ENCODE results near the gene ALX3. TPM values are rescaled to one million over a fixed set of nuclear protein-coding genes. Genes with fewer than 3 reads are reported as not detected.

Gene ALX3
- total and polyA plus RNA-seq, 4 donors: not detected

GRCh38 chr1:110091791-110092190, 21.3 kb upstream of the ALX3 start:
- Histone ChIP-seq H3K36me3 (ENCODE audit: control insufficient read depth in 1 of 2, insufficient read depth in 2 of 2, low read length in 1 of 2) (no peaks in the 10 kb centered on the region), H3K27ac (ENCODE audit: low read depth in 1 of 2, low read length in 2 of 2) (no peak overlapping the region), H3K9me3 (ENCODE audit: control insufficient read depth, low read length) (no peaks in the 10 kb centered on the region), H3K27me3 (ENCODE audit: control insufficient read depth in 1 of 2, insufficient read depth in 2 of 2, low read length in 1 of 2) (no peaks in the 10 kb centered on the region), H3K4me3 (ENCODE audit: low read length in 2 of 2) (no peak overlapping the region), H3K4me1 (ENCODE audit: control insufficient read depth in 1 of 2, insufficient read depth in 2 of 2, low read length in 2 of 2) (no peaks in the 10 kb centered on the region)
- ATAC-seq (ENCODE audit: low FRiP score): no peak
- no peak for DNase-seq
- WGBS, 2 donors: 71 to 78% methylated on average over 3 of the region's 3 CpGs
- intact Hi-C loops (cut with DNase I): no loop called here

- Histone ChIP-seq H3K27me3 (ENCODE audit: control insufficient read depth in 1 of 2, insufficient read depth in 2 of 2, low read length in 1 of 2) (no peaks in the 10 kb centered on the region), H3K9me3 (ENCODE audit: control insufficient read depth, low read length) (no peaks in the 10 kb centered on the region), H3K36me3 (ENCODE audit: control insufficient read depth in 1 of 2, insufficient read depth in 2 of 2, low read length in 1 of 2) (no peaks in the 10 kb centered on the region), H3K4me1 (ENCODE audit: control insufficient read depth in 1 of 2, insufficient read depth in 2 of 2, low read length in 2 of 2) (no peaks in the 10 kb centered on the region), H3K4me3 (ENCODE audit: low read length in 2 of 2) (no peak overlapping the region), H3K27ac (ENCODE audit: low read depth in 1 of 2, low read length in 2 of 2) (no peak overlapping the region)
- WGBS, 2 donors: 61 to 74% methylated on average over 2 of the region's 2 CpGs
- ATAC-seq (ENCODE audit: low FRiP score) (no peak), DNase-seq (no peak)
- intact Hi-C loops (cut with DNase I): no loop called here
These were observed 20.9 kb upstream of the ALX3 start for GRCh38 chr1:110091381-110091780.

- H3K4me1 ChIP-seq (ENCODE audit: control insufficient read depth in 1 of 2, insufficient read depth in 2 of 2, low read length in 2 of 2): no peaks in the 10 kb centered on the region
- ATAC-seq (ENCODE audit: low FRiP score) (no peak), DNase-seq (no peak)
- no peaks in the 10 kb centered on the region for H3K36me3 ChIP-seq (ENCODE audit: control insufficient read depth in 1 of 2, insufficient read depth in 2 of 2, low read length in 1 of 2)
- intact Hi-C loops (cut with DNase I): no loop called here
- no peaks in the 10 kb centered on the region for H3K27me3 ChIP-seq (ENCODE audit: control insufficient read depth in 1 of 2, insufficient read depth in 2 of 2, low read length in 1 of 2)
- no peak overlapping the region for H3K4me3 ChIP-seq (ENCODE audit: low read length in 2 of 2)
- no peaks in the 10 kb centered on the region for H3K9me3 ChIP-seq (ENCODE audit: control insufficient read depth, low read length)
- H3K27ac ChIP-seq (ENCODE audit: low read depth in 1 of 2, low read length in 2 of 2): no peak overlapping the region
- 83 to 84% methylated on average over 6 to 7 of the region's 7 CpGs for WGBS, 2 donors
These were observed 19.2 kb upstream of the ALX3 start for GRCh38 chr1:110089561-110090275.

- intact Hi-C loops (cut with DNase I): no loop called here
- no peak overlapping the region for H3K4me3 ChIP-seq (ENCODE audit: low read length in 2 of 2)
- WGBS, 2 donors: 89 to 95% methylated on average over 10 of the region's 10 CpGs
These were observed 18.4 kb upstream of the ALX3 start for GRCh38 chr1:110088739-110089316.

GRCh38 chr1:110087812-110088738, 17.6 kb upstream of the ALX3 start:
- intact Hi-C loops (cut with DNase I): no loop called here
- WGBS, 2 donors: 61 to 63% methylated on average over 15 of the region's 15 CpGs
- no peak for DNase-seq

More at GRCh38 chr1:110088739-110089316, 18.4 kb upstream of the ALX3 start:
- no peak overlapping the region for H3K27ac ChIP-seq (ENCODE audit: low read depth in 1 of 2, low read length in 2 of 2)
- DNase-seq (no peak), ATAC-seq (ENCODE audit: low FRiP score) (no peak)
- H3K4me1 ChIP-seq (ENCODE audit: control insufficient read depth in 1 of 2, insufficient read depth in 2 of 2, low read length in 2 of 2): no peaks in the 10 kb centered on the region
- H3K9me3 ChIP-seq (ENCODE audit: control insufficient read depth, low read length): no peaks in the 10 kb centered on the region
- H3K36me3 ChIP-seq (ENCODE audit: control insufficient read depth in 1 of 2, insufficient read depth in 2 of 2, low read length in 1 of 2): no peaks in the 10 kb centered on the region
- H3K27me3 ChIP-seq (ENCODE audit: control insufficient read depth in 1 of 2, insufficient read depth in 2 of 2, low read length in 1 of 2): no peaks in the 10 kb centered on the region

GRCh38 chr1:110086961-110087360, 16.5 kb upstream of the ALX3 start:
- no peaks in the 10 kb centered on the region for H3K27me3 ChIP-seq (ENCODE audit: control insufficient read depth in 1 of 2, insufficient read depth in 2 of 2, low read length in 1 of 2)
- no peaks in the 10 kb centered on the region for H3K36me3 ChIP-seq (ENCODE audit: control insufficient read depth in 1 of 2, insufficient read depth in 2 of 2, low read length in 1 of 2)
- intact Hi-C loops (cut with DNase I): no loop called here
- H3K4me1 ChIP-seq (ENCODE audit: control insufficient read depth in 1 of 2, insufficient read depth in 2 of 2, low read length in 2 of 2): no peaks in the 10 kb centered on the region
- DNase-seq: no peak
- 31 to 45% methylated on average over 4 of the region's 4 CpGs for WGBS, 2 donors
- no peak overlapping the region for H3K27ac ChIP-seq (ENCODE audit: low read depth in 1 of 2, low read length in 2 of 2)
- ATAC-seq (ENCODE audit: low FRiP score): no peak
- no peak overlapping the region for H3K4me3 ChIP-seq (ENCODE audit: low read length in 2 of 2)
- H3K9me3 ChIP-seq (ENCODE audit: control insufficient read depth, low read length): no peaks in the 10 kb centered on the region

More at GRCh38 chr1:110087812-110088738, 17.6 kb upstream of the ALX3 start:
- ATAC-seq (ENCODE audit: low FRiP score): peak; percentile 57
- Histone ChIP-seq H3K4me3 (ENCODE audit: low read length in 2 of 2) (no peak overlapping the region), H3K36me3 (ENCODE audit: control insufficient read depth in 1 of 2, insufficient read depth in 2 of 2, low read length in 1 of 2) (no peaks in the 10 kb centered on the region), H3K4me1 (ENCODE audit: control insufficient read depth in 1 of 2, insufficient read depth in 2 of 2, low read length in 2 of 2) (no peaks in the 10 kb centered on the region), H3K27me3 (ENCODE audit: control insufficient read depth in 1 of 2, insufficient read depth in 2 of 2, low read length in 1 of 2) (no peaks in the 10 kb centered on the region), H3K9me3 (ENCODE audit: control insufficient read depth, low read length) (no peaks in the 10 kb centered on the region), H3K27ac (ENCODE audit: low read depth in 1 of 2, low read length in 2 of 2) (no peak overlapping the region)

- Histone ChIP-seq H3K27ac (ENCODE audit: low read depth in 1 of 2, low read length in 2 of 2) (no peak overlapping the region), H3K9me3 (ENCODE audit: control insufficient read depth, low read length) (no peaks in the 10 kb centered on the region), H3K4me3 (ENCODE audit: low read length in 2 of 2) (no peak overlapping the region), H3K27me3 (ENCODE audit: control insufficient read depth in 1 of 2, insufficient read depth in 2 of 2, low read length in 1 of 2) (no peaks in the 10 kb centered on the region), H3K36me3 (ENCODE audit: control insufficient read depth in 1 of 2, insufficient read depth in 2 of 2, low read length in 1 of 2) (no peaks in the 10 kb centered on the region), H3K4me1 (ENCODE audit: control insufficient read depth in 1 of 2, insufficient read depth in 2 of 2, low read length in 2 of 2) (no peaks in the 10 kb centered on the region)
- intact Hi-C loops (cut with DNase I): no loop called here
- WGBS, 2 donors: 95 to 98% methylated on average over 5 of the region's 5 CpGs
- ATAC-seq (ENCODE audit: low FRiP score) (no peak), DNase-seq (no peak)
These were observed 15.2 kb upstream of the ALX3 start for GRCh38 chr1:110085671-110086070.

- intact Hi-C loops (cut with DNase I): no loop called here
- no peaks in the 10 kb centered on the region for H3K9me3 ChIP-seq (ENCODE audit: control insufficient read depth, low read length)
- no peaks in the 10 kb centered on the region for H3K36me3 ChIP-seq (ENCODE audit: control insufficient read depth in 1 of 2, insufficient read depth in 2 of 2, low read length in 1 of 2)
- H3K4me3 ChIP-seq (ENCODE audit: low read length in 2 of 2): peak overlapping the region; percentile 32 to 65
- ATAC-seq (ENCODE audit: low FRiP score) (peak; percentile 87), DNase-seq (peak; percentile 72 to 87)
- H3K27me3 ChIP-seq (ENCODE audit: control insufficient read depth in 1 of 2, insufficient read depth in 2 of 2, low read length in 1 of 2): no peaks in the 10 kb centered on the region
- H3K4me1 ChIP-seq (ENCODE audit: control insufficient read depth in 1 of 2, insufficient read depth in 2 of 2, low read length in 2 of 2): no peaks in the 10 kb centered on the region
- H3K27ac ChIP-seq (ENCODE audit: low read depth in 1 of 2, low read length in 2 of 2): no peak overlapping the region
- 5 to 6% methylated on average over 68 to 72 of the region's 72 CpGs for WGBS, 2 donors
These were observed 14.0 kb upstream of the ALX3 start for GRCh38 chr1:110084227-110085078.
